ENCODE measurements around the gene SGF29.

DNA sequence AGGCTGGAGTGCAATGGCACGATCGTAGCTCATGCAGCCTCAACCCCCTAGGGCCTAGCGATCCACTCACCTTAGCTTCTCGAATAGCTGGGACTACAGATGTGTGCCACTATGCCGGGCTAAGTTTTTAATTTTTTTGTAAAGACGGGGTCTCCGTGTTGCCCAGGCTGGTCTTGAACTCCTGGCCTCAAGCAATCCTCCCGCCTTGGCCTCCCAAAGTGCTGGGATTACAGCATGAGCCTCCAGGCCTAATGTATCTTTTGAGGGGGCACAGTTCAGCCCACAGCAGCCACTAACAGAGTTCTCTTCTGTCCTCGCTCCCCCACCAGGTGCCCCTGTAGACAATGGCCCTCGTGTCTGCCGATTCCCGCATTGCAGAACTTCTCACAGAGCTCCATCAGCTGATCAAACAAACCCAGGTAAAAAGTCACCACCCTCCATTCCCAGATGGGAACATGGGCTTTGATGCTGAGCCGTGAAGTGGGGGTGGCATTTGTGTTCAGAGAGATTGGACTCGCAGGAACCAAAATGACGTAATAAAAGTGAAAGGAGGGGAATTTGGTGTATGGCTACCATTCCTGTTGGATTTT, 27.1 kb downstream of the SGF29 start:
- TF ChIP-seq, protein P1, sequence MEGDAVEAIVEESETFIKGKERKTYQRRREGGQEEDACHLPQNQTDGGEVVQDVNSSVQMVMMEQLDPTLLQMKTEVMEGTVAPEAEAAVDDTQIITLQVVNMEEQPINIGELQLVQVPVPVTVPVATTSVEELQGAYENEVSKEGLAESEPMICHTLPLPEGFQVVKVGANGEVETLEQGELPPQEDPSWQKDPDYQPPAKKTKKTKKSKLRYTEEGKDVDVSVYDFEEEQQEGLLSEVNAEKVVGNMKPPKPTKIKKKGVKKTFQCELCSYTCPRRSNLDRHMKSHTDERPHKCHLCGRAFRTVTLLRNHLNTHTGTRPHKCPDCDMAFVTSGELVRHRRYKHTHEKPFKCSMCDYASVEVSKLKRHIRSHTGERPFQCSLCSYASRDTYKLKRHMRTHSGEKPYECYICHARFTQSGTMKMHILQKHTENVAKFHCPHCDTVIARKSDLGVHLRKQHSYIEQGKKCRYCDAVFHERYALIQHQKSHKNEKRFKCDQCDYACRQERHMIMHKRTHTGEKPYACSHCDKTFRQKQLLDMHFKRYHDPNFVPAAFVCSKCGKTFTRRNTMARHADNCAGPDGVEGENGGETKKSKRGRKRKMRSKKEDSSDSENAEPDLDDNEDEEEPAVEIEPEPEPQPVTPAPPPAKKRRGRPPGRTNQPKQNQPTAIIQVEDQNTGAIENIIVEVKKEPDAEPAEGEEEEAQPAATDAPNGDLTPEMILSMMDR (IDR thresholded peaks at IDR 0.05), result no peak
- no peak for TF ChIP-seq ZFX (IDR thresholded peaks at IDR 0.05; ENCODE audit: borderline replicate concordance)
